Ishikawa (cell line): Measurements from ENCODE around the gene PCCA.

ENCODE experiments used
- CEBPB ChIP-seq: IDR thresholded peaks from 2 replicates; pipeline ENCODE4 v1.6.1; 2012
- CREB1 ChIP-seq: IDR thresholded peaks from 2 replicates; pipeline ENCODE4 v1.6.1; 2012; ENCODE audit warnings: low read depth
- EP300 ChIP-seq: IDR thresholded peaks from 2 replicates; pipeline ENCODE4 v1.6.1; 2012; ENCODE audit warnings: borderline replicate concordance
- FOXM1 ChIP-seq: IDR thresholded peaks from 2 replicates; pipeline ENCODE4 v1.6.1; 2012; ENCODE audit warnings: low read depth, borderline replicate concordance
- MAX ChIP-seq: IDR thresholded peaks from 2 replicates; pipeline ENCODE4 v1.6.1; 2012
- RAD21 ChIP-seq: IDR thresholded peaks from 2 replicates; pipeline ENCODE4 v1.6.1; 2012; ENCODE audit warnings: low read depth
- REST ChIP-seq: IDR thresholded peaks from 2 replicates; pipeline ENCODE4 v1.6.1; 2012; ENCODE audit warnings: low read depth, mild to moderate bottlenecking
- TAF1 ChIP-seq: IDR thresholded peaks from 2 replicates; pipeline ENCODE4 v1.6.1; 2012; ENCODE audit warnings: low read depth, mild to moderate bottlenecking
- TCF12 ChIP-seq: IDR thresholded peaks from 2 replicates; pipeline ENCODE4 v1.6.1; 2012; ENCODE audit warnings: low read depth
- TEAD4 ChIP-seq: IDR thresholded peaks from 2 replicates; pipeline ENCODE4 v1.6.1; 2012
- USF1 ChIP-seq: IDR thresholded peaks from 2 replicates; pipeline ENCODE4 v1.6.1; 2012
- YY1 ChIP-seq: IDR thresholded peaks from 2 replicates; pipeline ENCODE4 v1.6.1; 2012; ENCODE audit warnings: low read depth
- ZBTB7A ChIP-seq: IDR thresholded peaks from 2 replicates; pipeline ENCODE4 v1.6.1; 2012; ENCODE audit warnings: low read depth

- TF ChIP-seq REST (no peak), CREB1 (no peak), CEBPB (no peak), TEAD4 (no peak), YY1 (no peak), TAF1 (no peak), TCF12 (no peak), EP300 (no peak), MAX (no peak), RAD21 (no peak), ZBTB7A (no peak), FOXM1 (no peak), USF1 (no peak)
Observed at GRCh38 chr13:100527644-100528043, 438.8 kb downstream of the PCCA start.
